Measurements from ENCODE around the gene SAMMSON. TPM values are rescaled to one million over a fixed set of nuclear protein-coding genes. Genes with fewer than 3 reads are reported as not detected.

SAMMSON gene
- total RNA-seq, 4 donors from 2014 or later: not detected

- TF ChIP-seq CTCF (IDR thresholded peaks at IDR 0.05): no peak
- DNase-seq (ENCODE audit: low spot score) (no peak), ATAC-seq (ENCODE audit: low FRiP score) (no peak)
Measured at GRCh38 chr3:70065696-70066253, 66.2 kb downstream of the SAMMSON start.

GRCh38 chr3:70067860-70068521, 68.5 kb downstream of the SAMMSON start:
- DNase-seq (ENCODE audit: low spot score): no peak
- no peak for TF ChIP-seq CTCF (IDR thresholded peaks at IDR 0.05)
- ATAC-seq (ENCODE audit: low FRiP score): no peak

GRCh38 chr3:70069557-70069956, 70.0 kb downstream of the SAMMSON start:
- no peak for DNase-seq (ENCODE audit: low spot score)
- no peak for TF ChIP-seq CTCF (IDR thresholded peaks at IDR 0.05)
- no peak for ATAC-seq (ENCODE audit: low FRiP score)

- no peak for DNase-seq (ENCODE audit: low spot score)
- TF ChIP-seq CTCF (IDR thresholded peaks at IDR 0.05): no peak
- ATAC-seq (ENCODE audit: low FRiP score): no peak
Measured at GRCh38 chr3:70071138-70071537, 71.6 kb downstream of the SAMMSON start.

- DNase-seq (ENCODE audit: low spot score) (no peak), ATAC-seq (ENCODE audit: low FRiP score) (no peak)
- no peak for TF ChIP-seq CTCF (IDR thresholded peaks at IDR 0.05)
Measured at GRCh38 chr3:70072180-70072579, 72.6 kb downstream of the SAMMSON start.

GRCh38 chr3:70072754-70073153, 73.2 kb downstream of the SAMMSON start:
- ATAC-seq (ENCODE audit: low FRiP score) (no peak), DNase-seq (ENCODE audit: low spot score) (no peak)
- TF ChIP-seq CTCF (IDR thresholded peaks at IDR 0.05): no peak

- no peak for TF ChIP-seq CTCF (IDR thresholded peaks at IDR 0.05)
- ATAC-seq (ENCODE audit: low FRiP score): no peak
- no peak for DNase-seq (ENCODE audit: low spot score)
Measured at GRCh38 chr3:70075101-70075500, 75.6 kb downstream of the SAMMSON start.

Measured in omental fat pad (tissue), 4 donors.